Keratinocyte (primary cell): Measurements from ENCODE around the gene RTCB.

ENCODE experiments used
- CTCF ChIP-seq, 3 experiments: IDR thresholded peaks in 1 of 3; conservative IDR thresholded peaks in 1 of 3; optimal IDR thresholded peaks in 1 of 3; 2 replicates in 2 of 3; 3 replicates in 1 of 3; pipeline versions ENCODE3 to v1.5.1; 2011; ENCODE audit warnings: low read length in 3 of 3, mild to moderate bottlenecking in 3 of 3, moderate library complexity in 2 of 3, control low read depth in 1 of 3, inconsistent platforms in 1 of 3; ENCODE audit not compliant: insufficient read depth in 2 of 3; ENCODE audit errors: extremely low read depth in 1 of 3
- EZH2 ChIP-seq: IDR thresholded peaks from one replicate; pipeline ENCODE4 v1.6.1; 2012; ENCODE audit warnings: inconsistent platforms, mild to moderate bottlenecking, low read length, moderate library complexity

- no peak for TF ChIP-seq CTCF (optimal IDR thresholded peaks at IDR 0.05 in 1 of 3, IDR thresholded peaks at IDR 0.05 in 1 of 3, conservative IDR thresholded peaks at IDR 0.05 in 1 of 3; ENCODE audit: extremely low read depth in 1 of 3, insufficient read depth in 2 of 3, low read length in 3 of 3)
- TF ChIP-seq EZH2: no peak
Observed at GRCh38 chr22:32417906-32418305, 5.9 kb upstream of the RTCB start.
